Measurements from ENCODE around the gene AEBP2.
A peak's percentile ranks its signal among the peaks of the same experiment; 100 is the strongest.
"Not testable (repeated sequence)": the region's sequence is repeated elsewhere in the genome, so short reads cannot be mapped to it uniquely, and the experiment has no call there.

The AEBP2 gene

DNA sequence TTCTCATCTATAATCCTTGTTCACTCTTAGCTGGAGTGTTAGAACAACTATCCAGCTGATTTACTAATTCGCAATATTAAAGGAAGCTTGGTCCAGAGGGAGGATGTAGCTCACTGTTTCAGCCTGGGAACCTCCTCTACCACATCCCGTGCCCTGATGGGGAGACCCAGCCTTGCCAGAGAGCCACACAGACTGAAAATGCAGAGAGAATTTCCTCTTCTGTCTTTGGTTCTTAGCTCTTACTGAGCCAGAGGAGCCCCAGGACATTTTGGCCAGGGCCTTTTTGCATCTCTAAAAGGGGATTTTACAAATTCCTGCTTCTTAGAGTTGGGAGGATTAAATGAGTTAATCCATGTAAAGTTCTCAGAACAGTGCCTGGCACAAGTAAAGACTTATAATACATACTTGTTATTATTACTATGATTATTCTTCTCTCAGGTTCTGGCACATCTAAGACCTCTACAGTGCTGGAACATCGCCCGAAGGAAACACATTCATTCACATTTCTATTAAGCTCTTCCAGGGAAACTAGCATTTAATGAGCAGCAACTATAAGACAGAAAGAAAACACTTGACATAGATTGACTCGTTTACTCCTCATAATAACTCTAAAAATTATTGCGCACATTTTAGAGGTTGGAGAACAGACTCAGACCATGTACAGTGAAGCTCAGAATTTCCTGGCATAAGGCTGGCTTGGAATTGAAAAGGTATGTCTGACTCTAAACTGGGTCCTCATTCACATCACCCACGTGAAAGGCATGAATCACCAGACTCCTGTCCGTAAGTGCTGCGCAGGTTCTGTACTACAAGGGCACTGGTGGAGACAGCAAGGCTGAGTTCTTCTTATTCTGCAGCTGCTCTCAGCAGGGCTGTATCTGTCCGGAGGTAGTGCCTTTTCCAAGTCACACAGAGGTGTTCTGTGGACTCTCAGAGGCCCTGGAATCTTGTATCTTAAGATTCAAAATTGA is 27.8 kb upstream of the AEBP2 start:
- no peaks in the 10 kb centered on the region for H3K4me1 Mint-ChIP-seq
- H3K27me3 Mint-ChIP-seq = no peaks in the 10 kb centered on the region

DNA sequence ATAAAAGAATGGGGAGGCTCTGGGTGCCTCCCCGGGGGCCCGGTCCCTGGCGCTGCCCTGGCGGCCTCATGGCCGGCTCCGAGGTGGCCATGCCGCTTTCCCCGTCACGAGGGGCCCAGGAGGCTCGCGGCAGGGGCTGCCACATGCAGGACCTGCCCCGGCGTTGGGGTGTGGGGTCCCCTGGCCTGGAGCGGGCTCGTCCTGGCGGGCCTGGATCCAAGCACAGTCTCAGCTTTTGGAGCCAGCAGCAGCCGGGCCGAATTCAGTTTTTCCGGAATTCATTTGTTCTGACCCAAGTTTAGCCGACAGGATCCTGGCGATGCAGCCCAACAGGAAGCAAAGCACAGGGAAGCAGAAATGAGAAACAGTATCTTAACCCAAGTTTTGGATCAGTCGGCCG is 26.4 kb upstream of the AEBP2 start:
- no peak overlapping the region for H3K27ac Mint-ChIP-seq
- no peak overlapping the region for H3K4me3 Mint-ChIP-seq
- H3K9me3 Mint-ChIP-seq = no peaks in the 10 kb centered on the region
- H3K4me1 Mint-ChIP-seq = no peaks in the 10 kb centered on the region
- no peaks in the 10 kb centered on the region for H3K36me3 Mint-ChIP-seq
- H3K27me3 Mint-ChIP-seq = no peaks in the 10 kb centered on the region

More for the DNA sequence above, 27.8 kb upstream of the AEBP2 start:
- H3K36me3 Mint-ChIP-seq = no peaks in the 10 kb centered on the region
- no peak overlapping the region for H3K27ac Mint-ChIP-seq
- no peaks in the 10 kb centered on the region for H3K9me3 Mint-ChIP-seq
- no peak overlapping the region for H3K4me3 Mint-ChIP-seq

DNA sequence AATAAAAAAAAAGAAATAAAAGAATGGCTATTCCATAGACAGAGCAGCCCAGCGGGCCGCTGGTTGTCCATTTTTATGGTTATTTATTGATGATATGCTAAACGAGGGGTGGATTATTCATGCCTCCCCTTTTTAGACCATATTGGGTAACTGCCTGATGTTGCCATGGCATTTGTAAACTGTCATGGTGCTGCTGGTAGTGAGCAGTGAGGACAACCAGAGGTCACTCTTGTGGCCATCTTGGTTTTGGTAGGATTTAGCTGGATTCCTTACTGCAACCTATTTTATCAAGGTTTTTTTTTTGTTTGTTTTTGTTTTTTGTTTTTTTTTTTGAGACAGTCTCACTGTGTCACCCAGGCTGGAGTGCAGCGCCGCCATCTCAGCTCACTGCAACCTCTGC is 25.7 kb upstream of the AEBP2 start:
- H3K27ac Mint-ChIP-seq, H3K9me3 Mint-ChIP-seq, H3K4me1 Mint-ChIP-seq, H3K27me3 Mint-ChIP-seq, H3K4me3 Mint-ChIP-seq, H3K36me3 Mint-ChIP-seq: not testable (repeated sequence)

DNA sequence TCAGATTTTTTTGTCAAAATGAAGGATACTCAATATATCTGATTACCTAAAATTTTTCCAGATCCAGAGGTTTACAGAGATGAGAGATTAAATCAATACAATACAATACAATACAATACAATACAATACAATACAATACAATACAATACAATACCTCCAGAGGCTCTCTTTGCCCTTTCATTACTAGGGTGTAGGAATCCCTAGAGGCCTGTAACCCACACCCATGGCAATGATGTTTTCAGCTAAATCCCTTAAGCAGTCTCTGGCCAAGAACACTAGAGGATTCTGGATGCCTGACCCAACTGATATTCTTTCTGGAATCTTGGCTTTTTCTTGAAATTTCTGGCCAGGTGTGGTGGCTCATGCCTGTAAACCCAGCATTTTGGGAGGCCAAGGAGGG is 23.7 kb upstream of the AEBP2 start:
- no peak overlapping the region for H3K4me3 Mint-ChIP-seq
- H3K4me1 Mint-ChIP-seq = no peaks in the 10 kb centered on the region
- no peaks in the 10 kb centered on the region for H3K36me3 Mint-ChIP-seq
- H3K27ac Mint-ChIP-seq = no peak overlapping the region
- H3K27me3 Mint-ChIP-seq = no peaks in the 10 kb centered on the region
- no peaks in the 10 kb centered on the region for H3K9me3 Mint-ChIP-seq

DNA sequence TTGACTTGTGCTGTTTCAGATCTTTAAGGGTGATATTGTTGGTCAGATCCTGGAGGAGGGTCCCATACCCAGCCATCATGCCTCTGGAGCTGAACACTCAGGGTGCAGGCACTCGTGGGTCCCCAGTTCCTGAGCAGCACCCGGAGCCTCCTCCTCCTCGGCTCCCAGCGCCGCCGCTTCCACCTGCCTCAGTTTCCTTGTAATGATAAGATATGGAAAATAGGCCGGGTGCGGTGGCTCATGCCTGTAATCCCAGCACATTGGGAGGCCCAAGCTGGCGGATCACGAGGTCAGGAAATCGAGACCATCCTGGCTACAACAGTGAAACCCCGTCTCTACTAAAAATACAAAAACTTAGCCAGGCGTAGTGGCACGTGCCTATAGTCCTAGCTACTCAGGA is 20.2 kb upstream of the AEBP2 start:
- Mint-ChIP-seq H3K36me3 (no peaks in the 10 kb centered on the region), H3K27me3 (no peaks in the 10 kb centered on the region), H3K9me3 (no peaks in the 10 kb centered on the region), H3K27ac (no peak overlapping the region), H3K4me1 (peaks cover 7% of the 10 kb centered on the region), H3K4me3 (no peak overlapping the region)

DNA sequence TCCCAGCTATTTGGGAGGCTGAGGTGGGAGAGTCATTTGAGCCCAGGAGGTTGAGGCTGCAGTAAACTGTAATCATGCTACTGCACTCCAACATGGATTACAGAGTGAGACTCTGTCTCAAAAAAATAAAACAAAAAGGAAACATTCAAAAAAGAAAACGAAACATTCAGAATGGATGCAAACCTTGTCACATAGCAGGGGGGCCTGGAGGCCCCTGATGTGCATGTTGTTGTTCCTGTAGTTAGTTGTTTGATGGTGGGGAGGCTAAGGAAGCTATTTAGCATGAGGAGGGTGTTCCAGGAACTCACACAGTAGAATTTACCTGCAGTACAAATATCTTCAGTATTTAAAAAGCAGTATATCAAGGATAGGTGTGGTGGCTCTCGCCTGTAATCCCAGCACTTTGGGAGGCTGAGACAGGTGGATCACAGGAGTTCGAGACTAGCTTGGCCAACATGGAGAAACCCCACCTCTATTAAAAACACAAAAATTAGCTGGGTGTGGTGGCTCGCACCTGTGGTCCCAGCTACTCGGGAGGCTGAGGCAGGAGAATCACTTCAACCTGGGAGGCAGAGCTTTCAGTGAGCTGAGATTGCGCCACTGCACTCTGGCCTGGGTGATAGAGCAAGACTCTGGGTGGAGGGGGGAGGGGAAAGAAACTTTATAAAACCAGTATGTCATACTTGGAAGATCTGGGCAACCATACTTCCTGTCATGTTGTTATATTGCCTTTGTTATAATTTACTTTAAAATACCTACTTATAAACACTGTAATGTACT is 17.6 kb upstream of the AEBP2 start:
- H3K36me3 Mint-ChIP-seq = no peaks in the 10 kb centered on the region
- H3K9me3 Mint-ChIP-seq = no peaks in the 10 kb centered on the region
- peaks cover 7% of the 10 kb centered on the region for H3K4me1 Mint-ChIP-seq
- H3K27me3 Mint-ChIP-seq = no peaks in the 10 kb centered on the region
- H3K27ac Mint-ChIP-seq = no peak overlapping the region
- no peak overlapping the region for H3K4me3 Mint-ChIP-seq

DNA sequence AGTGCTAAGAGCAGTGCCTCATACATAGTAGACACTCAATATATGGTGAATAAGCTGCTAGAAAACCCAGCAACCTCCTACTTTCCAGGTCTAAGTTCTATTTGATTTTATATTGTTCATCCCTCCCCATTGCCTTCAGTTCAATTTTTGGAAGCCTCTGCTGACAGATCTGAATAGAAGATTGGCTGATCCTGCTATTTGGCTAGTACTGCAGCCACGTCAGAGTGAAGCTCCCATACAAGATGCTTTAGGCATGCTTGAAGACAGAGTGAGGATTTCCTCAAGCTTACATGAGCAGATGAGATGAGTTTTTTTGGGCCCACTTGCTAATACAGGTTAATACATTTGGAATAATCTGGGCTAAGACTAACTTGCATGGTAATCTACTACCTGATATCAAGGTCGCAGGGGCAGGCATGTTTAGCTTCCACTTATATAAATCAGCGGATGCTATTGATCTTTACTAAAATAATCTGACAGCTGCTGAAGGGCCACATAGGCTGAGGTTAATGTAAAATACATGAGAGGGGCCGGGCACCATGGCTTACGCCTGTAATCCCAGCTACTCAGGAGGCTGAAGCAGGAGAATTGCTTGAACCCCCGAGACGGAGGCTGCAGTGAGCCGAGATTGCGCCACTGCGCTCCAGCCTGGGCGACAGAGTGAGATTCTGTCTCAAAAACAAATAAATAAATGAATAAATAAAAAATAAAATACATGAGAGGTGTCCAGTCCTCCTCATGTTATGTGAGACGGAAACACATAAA is 15.9 kb upstream of the AEBP2 start:
- no peaks in the 10 kb centered on the region for H3K27me3 Mint-ChIP-seq
- H3K4me1 Mint-ChIP-seq = peaks cover 7% of the 10 kb centered on the region
- no peaks in the 10 kb centered on the region for H3K9me3 Mint-ChIP-seq
- no peak overlapping the region for H3K27ac Mint-ChIP-seq
- no peak overlapping the region for H3K4me3 Mint-ChIP-seq
- no peaks in the 10 kb centered on the region for H3K36me3 Mint-ChIP-seq

DNA sequence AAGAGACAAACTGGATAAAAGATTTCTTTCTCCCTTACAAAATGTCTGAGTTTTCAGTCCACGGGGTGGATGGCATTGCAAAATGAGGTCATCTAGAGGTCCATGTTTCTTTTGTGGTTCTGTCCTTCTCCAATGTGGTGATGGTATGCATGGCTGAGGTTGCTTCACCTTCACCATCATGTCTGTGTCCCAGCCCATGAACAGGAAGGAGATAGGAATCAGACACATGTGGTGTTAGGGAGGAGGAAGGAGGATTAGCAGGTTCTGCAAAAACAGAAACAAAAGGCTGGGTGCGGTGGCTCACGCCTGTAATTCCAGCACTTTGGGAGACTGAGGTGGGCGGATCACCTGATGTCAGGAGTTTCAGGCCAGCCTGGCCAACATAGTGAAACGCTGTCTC is 11.0 kb upstream of the AEBP2 start:
- Mint-ChIP-seq H3K27me3 (no peaks in the 10 kb centered on the region), H3K27ac (no peak overlapping the region), H3K4me3 (no peak overlapping the region), H3K9me3 (no peaks in the 10 kb centered on the region), H3K36me3 (no peaks in the 10 kb centered on the region), H3K4me1 (peaks cover 8% of the 10 kb centered on the region)

DNA sequence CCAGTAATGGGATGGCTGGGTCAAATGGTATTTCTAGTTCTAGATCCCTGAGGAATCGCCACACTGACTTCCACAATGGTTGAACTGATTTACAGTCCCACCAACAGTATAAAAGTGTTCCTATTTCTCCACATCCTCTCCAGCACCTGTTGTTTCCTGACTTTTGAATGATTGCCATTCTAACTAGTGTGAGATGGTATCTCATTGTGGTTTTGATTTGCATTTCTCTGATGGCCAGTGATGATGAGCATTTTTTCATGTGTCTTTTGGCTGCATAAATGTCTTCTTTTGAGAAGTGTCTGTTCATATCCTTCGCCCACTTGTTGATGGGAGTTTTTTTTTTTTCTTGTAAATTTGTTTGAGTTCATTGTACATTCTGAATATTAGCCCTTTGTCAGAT is 9.8 kb upstream of the AEBP2 start:
- H3K36me3 Mint-ChIP-seq, H3K27ac Mint-ChIP-seq, H3K4me3 Mint-ChIP-seq, H3K9me3 Mint-ChIP-seq, H3K27me3 Mint-ChIP-seq: not testable (repeated sequence)
- H3K4me1 Mint-ChIP-seq = peaks cover 10% of the 10 kb centered on the region

DNA sequence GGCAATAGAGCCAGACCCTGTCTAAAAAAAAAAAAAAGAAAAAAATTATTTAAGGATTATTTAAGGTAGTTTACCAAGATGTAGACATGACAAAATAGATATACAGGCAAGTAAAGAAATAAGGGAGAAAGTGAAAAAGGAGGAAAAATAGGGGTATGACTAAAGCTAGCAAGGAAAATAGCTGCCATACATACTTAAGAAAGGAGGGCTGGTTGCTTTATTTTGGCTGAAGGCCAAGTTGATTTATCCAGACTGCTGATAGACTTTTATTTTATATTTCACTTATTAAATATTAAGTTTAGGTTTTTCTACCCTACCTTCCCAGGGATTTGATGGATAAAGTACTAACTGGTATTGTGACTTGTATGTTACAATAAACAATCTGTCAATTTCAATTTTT is 8.3 kb upstream of the AEBP2 start:
- Mint-ChIP-seq H3K4me3 (no peak overlapping the region), H3K36me3 (no peaks in the 10 kb centered on the region), H3K4me1 (peaks cover 22% of the 10 kb centered on the region), H3K27ac (no peak overlapping the region), H3K27me3 (no peaks in the 10 kb centered on the region), H3K9me3 (no peaks in the 10 kb centered on the region)

DNA sequence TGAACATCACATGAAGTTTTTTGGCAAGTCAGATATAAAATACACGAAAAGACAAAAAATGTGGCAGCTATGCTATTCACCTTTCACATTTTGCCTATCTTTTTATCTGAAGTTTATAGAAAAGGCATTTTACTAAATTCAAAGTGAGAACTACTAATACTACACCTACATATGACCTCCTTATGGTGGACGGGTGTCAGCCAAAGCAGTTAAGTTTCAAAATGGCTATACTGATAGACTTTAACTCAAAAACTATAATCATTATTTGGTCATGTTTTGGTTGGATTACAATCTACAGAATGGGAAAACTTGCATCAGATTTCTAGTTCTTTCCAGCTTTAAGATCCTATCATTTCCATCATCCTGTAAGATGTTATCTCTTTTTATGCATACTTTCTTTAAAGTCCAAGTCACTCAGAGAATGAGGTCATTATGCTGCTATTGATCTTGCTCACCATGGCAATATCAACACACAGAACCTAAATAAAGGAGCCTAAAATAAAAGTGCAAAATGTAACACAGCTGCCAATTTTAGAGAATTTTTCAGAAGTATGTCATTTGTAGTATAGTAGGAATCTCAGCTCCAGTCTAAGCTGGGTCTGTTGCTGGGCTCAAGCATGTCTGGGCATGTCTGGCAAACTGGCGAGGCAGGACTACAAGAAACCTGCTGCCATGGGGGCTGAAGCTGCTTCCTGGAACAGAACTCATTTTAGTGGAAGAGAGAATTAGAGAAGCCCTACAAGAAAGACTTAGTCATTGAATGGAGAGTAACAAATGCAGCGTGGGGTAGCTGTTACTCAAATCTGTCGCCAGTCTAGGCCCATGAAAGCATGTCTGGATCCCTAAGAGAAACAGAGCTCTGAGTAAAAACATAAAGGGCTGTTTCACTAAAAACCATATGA is 7.6 kb upstream of the AEBP2 start:
- no peaks in the 10 kb centered on the region for H3K36me3 Mint-ChIP-seq
- peaks cover 22% of the 10 kb centered on the region for H3K4me1 Mint-ChIP-seq
- no peak overlapping the region for H3K4me3 Mint-ChIP-seq
- H3K27ac Mint-ChIP-seq = peak overlapping the region; percentile 67
- no peaks in the 10 kb centered on the region for H3K27me3 Mint-ChIP-seq
- H3K9me3 Mint-ChIP-seq = no peaks in the 10 kb centered on the region

DNA sequence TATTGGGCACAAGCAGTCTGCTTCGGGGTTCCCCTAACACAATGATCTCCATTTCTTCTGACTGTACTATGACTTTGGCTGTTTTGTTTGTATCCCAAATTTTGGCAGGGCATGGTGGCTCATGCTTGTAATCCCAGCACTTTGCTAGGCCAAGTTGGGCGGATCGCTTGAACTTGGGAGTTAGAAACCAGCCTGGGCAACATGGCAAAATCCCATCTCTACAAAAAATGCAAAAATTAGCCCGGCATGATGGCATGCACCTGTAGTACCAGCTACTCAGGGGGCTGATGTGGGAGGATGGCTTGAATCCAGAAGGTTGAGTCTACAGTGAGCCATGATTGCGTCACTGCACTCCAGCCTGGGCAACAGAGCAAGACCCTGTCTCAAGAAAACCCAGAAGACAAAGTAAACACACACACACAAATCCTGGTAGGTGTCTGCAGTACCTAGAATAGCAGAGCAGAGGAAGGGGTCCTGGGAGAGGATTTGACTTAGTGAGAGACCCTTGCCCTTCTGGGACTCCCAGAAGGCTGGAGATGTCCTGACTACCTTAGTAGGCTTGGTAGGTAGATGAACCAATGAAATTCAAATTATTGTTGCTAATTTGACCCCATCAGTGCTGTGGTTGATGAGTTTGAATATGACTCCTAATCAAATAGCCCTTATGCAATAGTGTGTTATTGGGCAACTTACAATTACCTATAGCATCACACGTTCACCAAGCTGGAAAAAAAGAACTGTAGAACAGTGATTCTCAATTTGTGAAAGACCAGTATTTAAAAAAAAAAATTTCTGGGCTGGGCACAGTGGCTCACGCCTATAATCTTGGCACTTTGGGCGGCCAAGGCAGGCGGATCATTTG is 6.8 kb upstream of the AEBP2 start:
- H3K9me3 Mint-ChIP-seq = no peaks in the 10 kb centered on the region
- H3K4me1 Mint-ChIP-seq = peaks cover 22% of the 10 kb centered on the region

DNA sequence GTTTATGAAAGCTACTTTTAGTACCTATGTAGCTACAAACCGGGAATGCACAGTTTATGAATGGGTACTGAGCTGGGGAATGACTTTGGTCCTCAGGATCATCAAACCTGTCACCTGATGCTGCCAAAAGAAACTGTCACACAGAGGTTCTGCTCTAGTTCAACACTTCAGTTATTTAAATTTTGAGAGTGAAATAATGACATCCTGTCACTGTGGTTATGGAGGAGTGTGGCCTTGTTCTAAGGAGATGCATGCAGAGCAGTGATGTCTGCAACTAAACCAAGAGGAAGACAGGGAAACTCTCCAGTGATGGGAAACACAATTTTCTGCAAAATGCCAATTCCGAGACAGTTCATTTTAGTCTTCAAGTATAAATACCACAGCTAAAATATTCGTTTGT is 4.8 kb upstream of the AEBP2 start:
- peaks cover 27% of the 10 kb centered on the region for H3K4me1 Mint-ChIP-seq
- H3K27ac Mint-ChIP-seq = no peak overlapping the region
- no peaks in the 10 kb centered on the region for H3K36me3 Mint-ChIP-seq
- H3K9me3 Mint-ChIP-seq = no peaks in the 10 kb centered on the region
- no peaks in the 10 kb centered on the region for H3K27me3 Mint-ChIP-seq
- no peak overlapping the region for H3K4me3 Mint-ChIP-seq

More for the DNA sequence above, 6.8 kb upstream of the AEBP2 start:
- no peaks in the 10 kb centered on the region for H3K27me3 Mint-ChIP-seq
- no peak overlapping the region for H3K4me3 Mint-ChIP-seq
- no peaks in the 10 kb centered on the region for H3K36me3 Mint-ChIP-seq
- peak overlapping the region; percentile 85 for H3K27ac Mint-ChIP-seq

DNA sequence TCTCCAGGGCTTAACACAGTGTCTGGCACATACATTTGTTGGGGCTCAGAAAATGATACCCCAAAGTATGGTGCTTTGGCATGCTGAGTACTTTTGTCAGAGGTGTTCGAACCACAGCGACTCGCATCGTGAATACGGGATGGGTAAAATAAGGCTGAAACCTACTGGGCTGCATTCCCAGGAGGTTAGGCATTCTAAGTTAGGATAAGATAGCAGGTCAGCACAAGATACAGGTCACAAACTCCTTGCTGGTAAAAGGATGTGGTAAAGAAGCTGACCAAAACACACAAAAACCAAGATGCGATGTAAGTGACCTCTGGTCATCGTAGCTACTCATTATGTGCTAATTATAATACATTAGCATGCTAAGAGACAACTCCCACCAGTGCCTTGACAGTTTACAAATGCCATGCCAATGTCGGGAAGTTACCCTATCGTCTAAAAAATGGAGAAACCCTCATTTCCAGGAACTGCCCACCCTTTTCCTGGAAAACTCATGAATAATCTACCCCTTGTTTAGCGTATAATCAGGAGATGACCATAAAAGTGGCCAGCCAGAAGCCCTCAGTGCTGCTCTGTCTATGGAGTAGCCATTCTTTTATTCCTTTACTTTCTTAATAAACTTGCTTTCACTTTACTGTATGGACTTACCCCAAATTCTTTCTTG is 3.3 kb upstream of the AEBP2 start:
- H3K9me3 Mint-ChIP-seq = no peaks in the 10 kb centered on the region
- H3K36me3 Mint-ChIP-seq = no peaks in the 10 kb centered on the region
- peaks cover 30% of the 10 kb centered on the region for H3K4me1 Mint-ChIP-seq
- H3K27ac Mint-ChIP-seq = no peak overlapping the region
- no peaks in the 10 kb centered on the region for H3K27me3 Mint-ChIP-seq
- H3K4me3 Mint-ChIP-seq = no peak overlapping the region
